Activated CD8-positive, alpha-beta T cell treated with anti-CD3 and anti-CD28 coated beads, Interleukin-2, amount 10 ng/mL, durations not matched to agents 7 days and 5 days (primary cell): ENCODE measurements around the gene SLC12A8. TPM values are rescaled to one million over a fixed set of nuclear protein-coding genes. Genes with fewer than 3 reads are reported as not detected.

ENCODE experiments used
- ATAC-seq: fragments of 150-1000 bp; cut with Tn5 transposase; one replicate; pipeline ENCODE4 v1.10.0; 2021; ENCODE audit warnings: moderate library complexity
- CTCF ChIA-PET: fragments of 350-600 bp; sonication (Branson Sonifier 250); formaldehyde crosslinking; loops from one replicate; lab custom pipeline; 2021; ENCODE audit warnings: antibody characterized with exemption; lab: Charles Lee
- POLR2A ChIA-PET: fragments of 350-600 bp; sonication (Branson Sonifier 250); formaldehyde crosslinking; loops from one replicate; lab custom pipeline; 2021; ENCODE audit warnings: antibody characterized with exemption; lab: Charles Lee
- DNase-seq: peaks from one replicate; pipeline ENCODE4 v3.0.0-alpha.2; 2020
- H3K27ac Mint-ChIP-seq: one replicate; pipeline ENCODE4 v1.8.0; 2021; ENCODE audit warnings: mild to moderate bottlenecking, mixed read lengths
- H3K27me3 Mint-ChIP-seq: one replicate; pipeline ENCODE4 v1.8.0; 2021; ENCODE audit warnings: low read depth, mixed read lengths
- H3K36me3 Mint-ChIP-seq: one replicate; pipeline ENCODE4 v1.8.0; 2021; ENCODE audit warnings: low read depth, mixed read lengths
- H3K4me1 Mint-ChIP-seq: one replicate; pipeline ENCODE4 v1.8.0; 2021; ENCODE audit warnings: low read depth, mixed read lengths
- H3K4me3 Mint-ChIP-seq: one replicate; pipeline ENCODE4 v1.8.0; 2021; ENCODE audit warnings: mild to moderate bottlenecking, mixed read lengths
- H3K9me3 Mint-ChIP-seq: one replicate; pipeline ENCODE4 v1.8.0; 2022; ENCODE audit warnings: mixed read lengths; ENCODE audit not compliant: insufficient read depth
- total RNA-seq, 2 experiments: library from RNA; stranded (reverse); gene quantifications; one replicate each; pipeline ENCODE4 v1.2.3, GENCODE V29; 2021

The SLC12A8 gene
- total RNA-seq, 2 experiments from 2014 or later: 0.45 to 0.50 TPM

GRCh38 chr3:125213946-125214542, 1.5 kb upstream of the SLC12A8 start:
- Mint-ChIP-seq H3K36me3 (no peaks in the 10 kb centered on the region), H3K9me3 (no peaks in the 10 kb centered on the region), H3K4me1 (peaks cover 18% of the 10 kb centered on the region), H3K27ac (no peak overlapping the region), H3K4me3 (no peak overlapping the region), H3K27me3 (peaks cover 46% of the 10 kb centered on the region)
- POLR2A ChIA-PET: no interaction called here
- CTCF ChIA-PET: interaction anchor here (1.3 to 1.4 kb wide), 2 partner anchors 12 to 453 kb away, joined by 4 to 6 read pairs; no protein-coding TSS in a partner anchor
- DNase-seq: no peak
- no peak for ATAC-seq

- ATAC-seq: no peak
- H3K36me3 Mint-ChIP-seq: no peaks in the 10 kb centered on the region
- no peaks in the 10 kb centered on the region for H3K9me3 Mint-ChIP-seq
- H3K27me3 Mint-ChIP-seq: peaks cover 51% of the 10 kb centered on the region
- H3K4me1 Mint-ChIP-seq: peaks cover 18% of the 10 kb centered on the region
- no peak overlapping the region for H3K27ac Mint-ChIP-seq
- no peak overlapping the region for H3K4me3 Mint-ChIP-seq
- CTCF ChIA-PET: no interaction called here
- POLR2A ChIA-PET: no interaction called here
- DNase-seq: no peak
Measured at GRCh38 chr3:125213364-125213755, 812 bp upstream of the SLC12A8 start.

- ChIA-PET POLR2A (no interaction called here), CTCF (no interaction called here)
- Mint-ChIP-seq H3K4me3 (no peak overlapping the region), H3K9me3 (no peaks in the 10 kb centered on the region), H3K4me1 (peaks cover 18% of the 10 kb centered on the region), H3K36me3 (no peaks in the 10 kb centered on the region), H3K27ac (no peak overlapping the region), H3K27me3 (peaks cover 54% of the 10 kb centered on the region)
- DNase-seq (no peak), ATAC-seq (peak; percentile 29)
Measured at GRCh38 chr3:125212091-125212508, 448 bp downstream of the SLC12A8 start.

- no peak overlapping the region for H3K4me3 Mint-ChIP-seq
- POLR2A ChIA-PET: no interaction called here
Measured at GRCh38 chr3:125211523-125212090, 941 bp downstream of the SLC12A8 start.

GRCh38 chr3:125207949-125208568, 4.5 kb downstream of the SLC12A8 start:
- CTCF ChIA-PET: no interaction called here
- DNase-seq (no peak), ATAC-seq (no peak)
- POLR2A ChIA-PET: no interaction called here
- H3K36me3 Mint-ChIP-seq: no peaks in the 10 kb centered on the region
- H3K27ac Mint-ChIP-seq: no peak overlapping the region
- no peak overlapping the region for H3K4me3 Mint-ChIP-seq
- H3K9me3 Mint-ChIP-seq: no peaks in the 10 kb centered on the region
- H3K27me3 Mint-ChIP-seq: peaks cover 54% of the 10 kb centered on the region
- H3K4me1 Mint-ChIP-seq: peaks cover 2% of the 10 kb centered on the region

More at GRCh38 chr3:125211523-125212090, 941 bp downstream of the SLC12A8 start:
- CTCF ChIA-PET: no interaction called here
- peaks cover 54% of the 10 kb centered on the region for H3K27me3 Mint-ChIP-seq
- H3K4me1 Mint-ChIP-seq: peaks cover 18% of the 10 kb centered on the region
- no peaks in the 10 kb centered on the region for H3K36me3 Mint-ChIP-seq
- ATAC-seq (no peak), DNase-seq (no peak)
- no peaks in the 10 kb centered on the region for H3K9me3 Mint-ChIP-seq
- no peak overlapping the region for H3K27ac Mint-ChIP-seq

GRCh38 chr3:125207507-125207906, 5.0 kb downstream of the SLC12A8 start:
- no peak for DNase-seq
- Mint-ChIP-seq H3K27ac (no peak overlapping the region), H3K9me3 (no peaks in the 10 kb centered on the region), H3K36me3 (no peaks in the 10 kb centered on the region), H3K4me3 (no peak overlapping the region), H3K27me3 (peaks cover 50% of the 10 kb centered on the region), H3K4me1 (peaks cover 2% of the 10 kb centered on the region)
- ATAC-seq: no peak
- POLR2A ChIA-PET: no interaction called here
- CTCF ChIA-PET: no interaction called here

GRCh38 chr3:125206934-125207333, 5.6 kb downstream of the SLC12A8 start:
- Mint-ChIP-seq H3K27me3 (peaks cover 50% of the 10 kb centered on the region), H3K4me3 (no peak overlapping the region), H3K36me3 (no peaks in the 10 kb centered on the region), H3K9me3 (no peaks in the 10 kb centered on the region), H3K27ac (no peak overlapping the region), H3K4me1 (peaks cover 4% of the 10 kb centered on the region)
- CTCF ChIA-PET: no interaction called here
- DNase-seq (no peak), ATAC-seq (no peak)
- POLR2A ChIA-PET: no interaction called here

- Mint-ChIP-seq H3K9me3 (no peaks in the 10 kb centered on the region), H3K27ac (no peak overlapping the region), H3K4me3 (no peak overlapping the region), H3K36me3 (no peaks in the 10 kb centered on the region), H3K27me3 (peaks cover 26% of the 10 kb centered on the region), H3K4me1 (peaks cover 8% of the 10 kb centered on the region)
- ChIA-PET CTCF (no interaction called here), POLR2A (no interaction called here)
- ATAC-seq (no peak), DNase-seq (no peak)
Measured at GRCh38 chr3:125203731-125204130, 8.8 kb downstream of the SLC12A8 start.

GRCh38 chr3:125202197-125202596, 10.4 kb downstream of the SLC12A8 start:
- Mint-ChIP-seq H3K9me3 (no peaks in the 10 kb centered on the region), H3K4me3 (no peak overlapping the region), H3K27ac (no peak overlapping the region), H3K4me1 (peaks cover 8% of the 10 kb centered on the region), H3K36me3 (no peaks in the 10 kb centered on the region), H3K27me3 (peaks cover 19% of the 10 kb centered on the region)
- DNase-seq (peak; percentile 48), ATAC-seq (peak; percentile 58)
- CTCF ChIA-PET: interaction anchor here (0.6 to 2.0 kb wide), 24 partner anchors 10 to 408 kb away, joined by 3 to 21 read pairs (median 4); no protein-coding TSS in a partner anchor
- POLR2A ChIA-PET: no interaction called here

- ChIA-PET CTCF (interaction anchor here (0.9 kb wide), 1 partner anchor 440 kb away, joined by 3 read pairs; no protein-coding TSS in a partner anchor), POLR2A (no interaction called here)
- Mint-ChIP-seq H3K27me3 (peaks cover 19% of the 10 kb centered on the region), H3K36me3 (no peaks in the 10 kb centered on the region), H3K9me3 (no peaks in the 10 kb centered on the region), H3K4me3 (no peak overlapping the region), H3K27ac (no peak overlapping the region), H3K4me1 (peaks cover 8% of the 10 kb centered on the region)
- DNase-seq: no peak
- ATAC-seq: no peak
Measured at GRCh38 chr3:125200731-125201139, 11.8 kb downstream of the SLC12A8 start.

- peaks cover 21% of the 10 kb centered on the region for H3K4me1 Mint-ChIP-seq
- DNase-seq (no peak), ATAC-seq (no peak)
- H3K27me3 Mint-ChIP-seq: peaks cover 29% of the 10 kb centered on the region
- no peaks in the 10 kb centered on the region for H3K36me3 Mint-ChIP-seq
- ChIA-PET CTCF (interaction anchor here (0.6 to 1.4 kb wide), 2 partner anchors 44 to 88 kb away, joined by 3 read pairs; no protein-coding TSS in a partner anchor), POLR2A (no interaction called here)
- no peaks in the 10 kb centered on the region for H3K9me3 Mint-ChIP-seq
- H3K4me3 Mint-ChIP-seq: no peak overlapping the region
- no peak overlapping the region for H3K27ac Mint-ChIP-seq
Measured at GRCh38 chr3:125194849-125195601, 17.5 kb downstream of the SLC12A8 start.
